ENCODE measurements around the gene MITF.

DNA sequence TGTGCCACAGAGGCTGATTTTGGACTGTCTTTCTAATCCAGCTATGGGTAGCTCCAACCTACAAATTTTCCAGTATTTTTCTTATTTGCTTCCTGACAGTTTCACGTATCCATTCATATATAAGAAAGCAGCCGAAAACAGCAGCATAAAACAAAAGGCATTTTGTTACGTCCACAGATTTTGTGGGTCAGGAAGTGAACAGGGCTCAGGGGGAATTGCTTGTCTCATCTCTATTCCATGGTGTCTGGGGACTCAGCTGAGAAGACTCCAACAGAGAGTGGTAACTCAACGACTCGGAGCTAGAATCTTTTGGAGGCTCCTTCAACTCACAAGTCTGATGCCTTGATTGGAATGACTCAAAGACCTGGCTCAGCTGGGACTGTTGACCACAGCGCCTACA, 248.6 kb downstream of the MITF start:
- no peak for TF ChIP-seq POLR2A (IDR thresholded peaks at IDR 0.05; ENCODE audit: extremely low read depth, insufficient read length)
- no peak for TF ChIP-seq MYC (IDR thresholded peaks at IDR 0.05; ENCODE audit: low read depth, low read length)
- TF ChIP-seq, protein P1, sequence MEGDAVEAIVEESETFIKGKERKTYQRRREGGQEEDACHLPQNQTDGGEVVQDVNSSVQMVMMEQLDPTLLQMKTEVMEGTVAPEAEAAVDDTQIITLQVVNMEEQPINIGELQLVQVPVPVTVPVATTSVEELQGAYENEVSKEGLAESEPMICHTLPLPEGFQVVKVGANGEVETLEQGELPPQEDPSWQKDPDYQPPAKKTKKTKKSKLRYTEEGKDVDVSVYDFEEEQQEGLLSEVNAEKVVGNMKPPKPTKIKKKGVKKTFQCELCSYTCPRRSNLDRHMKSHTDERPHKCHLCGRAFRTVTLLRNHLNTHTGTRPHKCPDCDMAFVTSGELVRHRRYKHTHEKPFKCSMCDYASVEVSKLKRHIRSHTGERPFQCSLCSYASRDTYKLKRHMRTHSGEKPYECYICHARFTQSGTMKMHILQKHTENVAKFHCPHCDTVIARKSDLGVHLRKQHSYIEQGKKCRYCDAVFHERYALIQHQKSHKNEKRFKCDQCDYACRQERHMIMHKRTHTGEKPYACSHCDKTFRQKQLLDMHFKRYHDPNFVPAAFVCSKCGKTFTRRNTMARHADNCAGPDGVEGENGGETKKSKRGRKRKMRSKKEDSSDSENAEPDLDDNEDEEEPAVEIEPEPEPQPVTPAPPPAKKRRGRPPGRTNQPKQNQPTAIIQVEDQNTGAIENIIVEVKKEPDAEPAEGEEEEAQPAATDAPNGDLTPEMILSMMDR (IDR thresholded peaks at IDR 0.05; ENCODE audit: low read depth, low read length) = no peak
